SH-SY5Y (cell line): ENCODE results near the gene USP51.

Experiments used
- GATA2 ChIP-seq: IDR thresholded peaks from 2 replicates; pipeline ENCODE4 v1.6.1; 2011; ENCODE audit warnings: mild to moderate bottlenecking, low read depth, low read length
- GATA3 ChIP-seq: IDR thresholded peaks from 2 replicates; pipeline ENCODE4 v1.6.1; 2011; ENCODE audit warnings: low read depth, mild to moderate bottlenecking, low read length, moderate library complexity

USP51 gene

DNA sequence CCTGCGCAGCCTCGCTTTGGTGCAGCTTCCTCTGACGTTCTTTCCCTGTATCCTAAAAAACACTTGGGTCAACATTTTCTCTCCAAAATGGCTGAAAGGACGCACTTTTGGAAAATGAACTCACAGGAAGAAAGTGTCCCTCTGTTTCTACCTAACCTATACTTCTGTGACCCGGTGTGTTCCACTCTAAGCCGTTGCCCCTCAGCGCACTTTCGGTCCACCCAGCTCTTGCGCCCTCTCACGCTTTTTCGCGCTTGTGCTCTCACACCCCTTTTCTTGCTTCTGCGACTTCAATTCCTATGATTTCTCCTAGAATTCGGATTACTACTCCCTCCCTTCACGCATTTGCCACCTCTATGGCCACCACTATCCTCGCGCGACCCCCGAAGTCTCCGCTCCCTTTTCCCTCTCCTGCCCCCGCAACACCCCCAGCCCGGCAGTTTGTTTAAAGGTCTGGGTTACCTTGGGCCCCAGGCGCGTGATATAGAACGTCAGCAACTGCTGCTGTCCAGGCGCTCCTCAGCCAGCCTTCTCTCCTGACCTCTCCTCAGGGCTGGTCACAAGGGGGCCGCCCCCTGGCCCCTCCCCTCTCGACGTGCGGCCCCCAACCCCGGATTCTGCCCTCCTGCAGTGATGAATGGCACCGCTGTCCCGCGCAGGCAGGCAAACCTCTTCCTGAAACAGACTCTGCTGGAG is at the start of gene USP51:
Gene USP51, minus strand, starts transcription at position 535 of the 696 bp plus-strand sequence. CDS start 909 bp downstream, outside the sequence.
- TF ChIP-seq GATA3 (no peak), GATA2 (no peak)

DNA sequence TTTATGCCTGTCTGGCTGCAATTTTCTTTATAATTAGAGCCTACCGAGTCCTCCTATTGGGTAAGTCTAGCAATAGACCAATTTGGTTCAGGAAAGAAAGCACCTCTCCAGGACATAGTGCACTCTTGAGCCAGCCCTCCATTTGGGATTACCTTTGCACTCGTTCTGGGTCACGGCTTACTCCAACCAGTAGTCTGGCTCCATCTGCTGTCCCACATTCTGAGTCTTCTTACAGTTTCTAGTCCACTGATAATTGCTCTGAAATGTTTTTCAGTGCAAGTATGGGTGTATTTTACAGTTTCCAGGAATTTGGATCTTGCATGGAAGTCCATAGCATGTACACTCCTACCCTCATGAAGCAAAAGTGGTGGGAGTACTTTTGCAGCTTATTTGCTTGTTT is 34.8 kb upstream of the USP51 start:
- TF ChIP-seq GATA2 (no peak), GATA3 (no peak)

DNA sequence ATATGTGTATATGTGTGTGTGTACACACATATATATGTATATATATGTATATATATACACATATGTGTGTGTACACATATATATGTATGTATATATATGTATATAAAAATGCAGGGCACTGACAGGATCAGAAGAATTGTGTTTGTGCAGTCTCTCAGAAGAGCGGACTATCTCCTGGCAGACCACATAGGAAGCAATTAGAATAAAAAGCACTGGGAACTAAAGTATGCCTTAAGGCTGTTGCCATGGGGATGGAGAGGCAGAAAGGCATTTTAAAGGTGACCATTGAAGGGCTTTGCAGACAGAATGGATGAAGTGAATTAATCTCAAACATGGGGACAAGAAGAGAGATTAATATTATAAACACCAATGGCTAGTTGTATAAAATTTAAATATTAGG is 33.7 kb upstream of the USP51 start:
- TF ChIP-seq GATA3 (no peak), GATA2 (no peak)

DNA sequence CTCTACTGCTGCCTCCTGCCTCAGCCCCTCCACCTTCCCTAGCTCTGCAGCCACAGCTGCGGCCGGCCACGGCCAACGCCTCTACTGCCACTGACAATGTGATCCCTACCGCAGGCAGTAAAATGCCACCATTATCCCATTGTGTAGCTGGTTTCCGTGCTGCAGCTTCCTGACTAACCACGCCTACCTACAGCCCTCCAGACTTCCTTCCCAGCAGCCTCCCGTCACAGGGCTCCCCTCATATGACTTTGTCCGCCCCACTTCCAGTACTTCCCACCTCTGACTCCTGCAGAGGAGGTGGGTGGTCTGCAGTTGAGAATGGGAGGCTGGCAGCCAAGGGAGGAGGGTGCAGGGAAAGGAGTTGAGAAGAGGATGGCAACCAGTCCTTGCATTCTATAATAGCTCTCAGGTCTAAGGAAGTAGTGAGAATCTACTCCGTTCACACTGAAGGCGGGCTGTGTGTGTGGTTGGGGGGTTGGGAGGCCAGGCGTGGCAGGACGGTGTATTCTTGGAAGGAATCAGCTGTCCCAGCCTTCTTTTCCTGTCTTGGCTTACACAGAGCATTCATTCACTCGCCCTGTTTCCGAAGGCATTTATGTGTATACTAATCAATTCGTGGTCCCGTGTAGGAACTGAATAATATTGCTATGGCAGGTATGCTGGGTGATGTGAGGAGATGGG is 33.1 kb upstream of the USP51 start:
- no peak for TF ChIP-seq GATA2
- TF ChIP-seq GATA3, result no peak

DNA sequence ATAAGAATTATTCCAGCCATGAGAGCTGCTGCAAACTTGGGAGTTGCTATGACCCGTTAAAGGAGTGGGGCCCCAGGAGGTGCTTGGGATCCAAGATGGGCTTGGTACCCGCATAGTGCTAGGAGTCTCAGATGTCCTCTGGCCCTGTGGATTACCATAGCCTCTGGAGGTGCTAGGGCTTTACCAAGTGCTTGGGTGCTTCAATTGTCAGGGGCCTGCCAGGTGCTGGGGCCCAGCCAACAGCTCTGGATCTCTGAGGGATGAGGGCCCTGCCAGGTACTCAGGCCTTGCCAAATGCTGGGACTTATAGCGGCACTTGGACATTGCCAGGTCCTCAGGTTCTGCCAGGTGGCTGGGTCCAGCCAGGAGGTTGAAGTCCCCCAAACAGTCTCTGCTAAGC is 32.0 kb upstream of the USP51 start:
- TF ChIP-seq GATA2 (no peak), GATA3 (no peak)

DNA sequence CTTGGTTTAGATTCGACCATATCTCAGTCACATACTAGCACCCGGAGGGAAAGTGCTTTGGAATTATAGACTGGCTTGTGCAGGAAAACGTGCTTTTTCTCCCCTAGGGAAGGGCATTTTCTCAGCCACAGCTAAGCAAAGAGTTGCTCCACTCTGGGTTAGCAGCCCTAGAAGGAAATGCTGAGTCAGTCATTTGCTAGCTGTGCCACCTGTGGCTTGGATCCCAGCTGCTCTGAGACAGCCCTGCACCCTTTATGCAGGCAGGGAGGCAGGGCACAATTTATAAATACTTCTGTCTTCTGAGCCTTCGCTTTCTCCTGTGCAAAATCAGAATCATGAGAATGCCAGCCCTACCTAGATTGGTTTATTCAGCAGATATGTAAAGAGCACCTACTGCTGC is 1.3 kb upstream of the USP51 start:
- TF ChIP-seq GATA2 (no peak), GATA3 (no peak)

DNA sequence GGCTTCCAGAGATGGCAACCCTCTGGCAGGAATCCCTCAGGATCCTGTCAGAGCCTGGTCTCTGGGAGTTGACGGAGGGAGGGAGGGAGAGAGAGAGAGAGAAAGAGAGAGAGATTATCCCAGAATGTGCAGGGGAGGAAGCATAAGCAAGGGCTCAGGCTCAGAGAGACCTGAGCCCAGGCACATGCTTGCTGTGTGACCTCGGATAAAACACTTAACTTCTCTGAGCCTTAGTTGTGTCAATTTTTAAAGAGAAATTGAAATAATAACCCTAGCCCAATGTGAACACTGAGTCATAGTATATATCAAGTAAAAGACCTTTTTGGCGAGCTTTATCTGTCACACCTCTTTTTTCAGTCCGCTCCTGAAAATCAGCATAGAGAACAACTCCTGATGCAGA is 473 bp upstream of the USP51 start:
- TF ChIP-seq GATA3 (no peak), GATA2 (no peak)

DNA sequence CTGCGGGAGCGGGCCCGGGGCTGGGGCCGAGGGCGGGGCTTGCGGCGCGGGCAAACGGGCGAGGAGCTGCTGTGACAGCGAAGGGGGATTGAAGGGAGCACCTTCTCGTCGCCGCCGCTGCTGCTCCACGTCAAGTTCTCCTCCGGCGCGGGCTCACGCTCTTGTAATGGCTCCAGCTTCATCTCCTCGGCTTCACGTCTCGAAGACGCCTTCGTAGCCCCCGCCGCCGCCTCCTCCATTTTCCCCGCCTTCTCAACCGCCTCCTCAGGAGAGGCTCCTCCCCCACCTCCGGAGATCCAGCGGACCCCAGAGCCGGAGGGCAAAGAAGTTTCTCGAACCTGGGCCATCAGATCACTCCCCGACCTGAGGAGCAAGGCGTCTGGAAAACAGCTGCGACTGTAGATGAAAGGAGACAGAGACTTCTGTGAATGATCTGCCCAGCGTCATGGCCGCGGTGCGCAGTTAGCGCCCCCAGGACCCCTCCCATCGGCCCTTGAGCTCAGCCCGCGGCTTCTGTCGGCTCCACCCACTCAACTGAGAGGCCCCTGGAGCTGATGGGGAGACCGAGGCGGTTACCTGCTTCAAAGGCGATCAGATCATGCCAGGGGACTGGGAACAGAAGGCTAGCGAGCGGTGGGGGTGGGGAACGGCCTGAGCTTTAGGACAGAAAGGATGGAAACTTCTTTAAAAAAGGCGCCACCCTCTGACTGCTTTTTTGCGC is 895 bp downstream of the USP51 start:
- TF ChIP-seq GATA3 (no peak), GATA2 (no peak)

DNA sequence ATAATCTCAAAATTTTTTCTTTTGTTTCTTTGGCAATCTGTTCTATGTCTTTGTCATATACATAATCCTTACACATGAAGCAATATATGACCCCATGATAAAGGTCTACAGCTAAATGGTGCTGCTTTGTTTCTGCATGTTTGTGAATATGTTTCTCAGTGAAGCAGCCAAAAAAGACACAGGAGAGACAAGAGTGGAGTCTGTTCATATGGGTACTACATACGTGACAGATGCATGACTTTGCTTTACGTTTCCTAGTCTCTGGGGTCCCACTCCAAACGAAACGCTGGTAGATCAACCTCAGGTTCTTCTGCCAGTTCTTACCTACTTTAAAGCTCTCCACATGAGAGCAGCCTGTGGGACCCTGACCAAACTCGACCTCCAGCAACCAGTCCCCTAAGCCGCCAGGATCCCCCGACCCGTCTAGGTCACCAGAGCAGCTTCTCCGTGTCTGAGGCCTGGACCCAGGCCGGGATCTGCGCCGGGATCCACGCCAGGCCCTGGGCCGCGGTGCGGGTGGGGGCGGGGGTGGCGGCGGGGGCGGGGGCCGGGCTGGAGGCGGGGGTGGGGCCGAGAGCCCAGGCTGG is 1.5 kb downstream of the USP51 start:
- TF ChIP-seq GATA2, result no peak
- no peak for TF ChIP-seq GATA3

DNA sequence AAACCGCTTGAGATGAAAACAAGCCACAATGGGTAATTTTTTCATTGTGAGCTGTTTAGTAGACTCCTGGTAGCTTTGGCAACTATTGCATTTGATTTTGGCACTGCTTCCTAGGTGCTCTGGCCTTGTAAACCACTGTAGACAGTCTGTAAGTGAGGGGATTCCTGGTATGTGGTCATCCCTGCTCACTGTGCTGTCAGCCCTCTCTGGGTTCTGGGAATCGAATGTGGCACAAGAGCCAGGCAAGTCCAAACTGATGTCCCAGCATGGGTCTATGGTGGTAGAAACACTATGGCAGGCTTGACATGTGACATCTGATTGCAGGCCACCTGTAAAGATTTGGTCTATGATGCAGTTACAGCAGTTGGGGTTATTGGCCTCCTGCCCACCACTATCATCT is 2.5 kb downstream of the USP51 start:
- no peak for TF ChIP-seq GATA3
- TF ChIP-seq GATA2, result no peak

DNA sequence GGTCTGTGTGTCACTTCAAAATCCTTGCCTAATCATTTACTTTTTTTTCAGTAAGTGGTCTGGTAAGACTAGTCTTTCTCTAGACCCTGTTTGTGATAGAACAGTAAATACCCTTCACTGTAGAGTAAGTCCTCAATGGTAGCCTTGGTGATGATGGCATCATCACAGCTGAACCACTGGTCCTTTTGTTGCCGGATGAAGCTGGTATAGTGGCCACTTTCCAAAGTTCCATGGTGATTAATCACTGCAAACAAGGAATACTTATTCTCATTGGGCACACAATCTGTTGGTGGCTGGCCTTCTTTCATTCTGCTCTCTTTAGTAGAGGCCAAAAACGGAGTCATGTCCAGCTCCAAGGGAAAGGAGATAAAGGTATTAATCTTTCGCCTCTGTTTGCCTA is 2.9 kb downstream of the USP51 start:
- TF ChIP-seq GATA2 (no peak), GATA3 (no peak)

DNA sequence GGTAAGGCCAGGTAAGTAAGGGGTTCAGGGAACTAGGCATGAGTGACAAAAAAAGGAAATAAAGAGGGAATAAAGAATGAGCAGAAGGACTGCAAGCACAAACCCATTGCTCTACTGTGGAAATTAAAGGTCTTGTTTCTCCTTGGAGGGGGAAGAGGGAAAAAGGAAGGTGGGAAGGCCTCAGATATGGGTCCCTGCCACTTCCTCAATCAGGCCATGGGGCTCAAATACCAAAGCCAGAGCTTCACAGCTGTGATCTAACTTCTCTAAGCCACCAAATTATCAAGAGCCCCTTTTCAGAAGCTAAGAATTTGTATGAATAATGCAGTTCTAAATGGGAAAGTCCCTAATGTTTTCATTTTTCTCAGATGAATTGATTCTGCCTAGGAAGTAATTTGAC is 4.7 kb downstream of the USP51 start:
- TF ChIP-seq GATA3 (no peak), GATA2 (no peak)

DNA sequence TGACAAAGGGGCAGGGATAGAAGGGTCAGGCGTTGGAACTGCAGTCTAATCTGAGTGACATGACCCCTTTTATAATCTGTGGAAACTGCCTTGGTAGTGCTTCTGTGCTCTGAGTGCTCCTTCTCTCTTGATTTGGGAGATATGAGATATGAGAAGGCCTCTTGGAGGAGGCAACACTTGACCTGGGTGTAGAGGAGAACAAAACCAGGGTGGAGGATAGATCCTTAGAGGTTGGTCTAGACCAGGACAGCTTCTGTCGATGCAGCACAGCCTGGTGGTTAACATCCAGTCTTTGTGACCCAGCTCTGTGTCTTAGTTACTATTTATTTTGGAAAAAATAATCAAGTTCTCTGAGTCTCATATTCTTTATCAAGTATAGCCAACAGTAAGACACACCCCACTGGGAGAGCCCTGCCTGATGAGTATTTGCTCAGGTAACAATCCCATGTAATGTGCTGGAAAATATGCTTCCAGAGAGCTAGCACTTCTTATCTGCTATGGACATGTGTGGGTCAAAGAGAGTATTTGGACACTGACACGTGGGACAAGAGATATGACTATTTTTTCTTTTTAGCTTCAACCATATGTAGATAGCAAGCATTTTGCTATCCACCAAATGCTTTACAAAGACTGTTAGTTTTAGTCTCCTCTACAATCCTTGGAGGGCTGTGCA is 9.1 kb downstream of the USP51 start:
- TF ChIP-seq GATA3 (no peak), GATA2 (no peak)

DNA sequence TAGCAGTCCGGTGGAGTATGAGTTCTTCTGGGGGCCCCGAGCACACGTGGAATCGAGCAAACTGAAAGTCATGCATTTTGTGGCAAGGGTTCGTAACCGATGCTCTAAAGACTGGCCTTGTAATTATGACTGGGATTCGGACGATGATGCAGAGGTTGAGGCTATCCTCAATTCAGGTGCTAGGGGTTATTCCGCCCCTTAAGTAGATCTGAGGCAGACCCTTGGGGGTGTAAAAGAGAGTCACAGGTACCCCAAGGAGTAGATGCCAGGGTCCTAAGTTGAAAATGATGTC is 36.9 kb downstream of the USP51 start:
- TF ChIP-seq GATA3 (no peak), GATA2 (no peak)
